Measurements from ENCODE around the gene TMEM132A. TPM values are rescaled to one million over a fixed set of nuclear protein-coding genes. Genes with fewer than 3 reads are reported as not detected.
"Not testable (repeated sequence)": the region's sequence is repeated elsewhere in the genome, so short reads cannot be mapped to it uniquely, and the experiment has no call there.

TMEM132A gene
- total RNA-seq, 1 experiment from 2014 or later = 28.6 TPM

GRCh38 chr11:60960405-60960804, 36.1 kb downstream of the TMEM132A start:
- no peak for DNase-seq (ENCODE audit: low spot score)

- DNase-seq (ENCODE audit: low spot score) = no peak
These were observed 40.5 kb downstream of the TMEM132A start for GRCh38 chr11:60964801-60965200.

DNA sequence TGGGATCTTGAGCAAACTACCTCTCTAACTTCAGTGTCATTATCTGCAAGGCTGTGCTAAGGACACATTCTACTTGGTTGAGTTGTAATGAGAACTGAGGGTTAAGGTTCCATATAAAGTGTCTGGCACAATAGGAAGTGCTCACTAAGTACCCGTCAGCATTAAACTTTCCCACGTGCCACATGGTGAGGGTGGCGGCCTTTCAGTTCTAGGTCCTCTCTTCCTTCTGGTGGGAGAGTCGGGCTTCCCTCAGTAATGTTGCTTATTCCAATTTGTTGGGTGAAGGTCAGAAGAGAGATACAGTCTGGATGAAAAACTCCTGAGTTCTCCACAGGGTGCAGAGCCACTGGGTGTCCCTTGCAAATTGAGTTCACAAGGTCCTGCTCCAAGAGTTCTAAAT, 42.6 kb downstream of the TMEM132A start:
- DNase-seq (ENCODE audit: low spot score) = no peak

DNA sequence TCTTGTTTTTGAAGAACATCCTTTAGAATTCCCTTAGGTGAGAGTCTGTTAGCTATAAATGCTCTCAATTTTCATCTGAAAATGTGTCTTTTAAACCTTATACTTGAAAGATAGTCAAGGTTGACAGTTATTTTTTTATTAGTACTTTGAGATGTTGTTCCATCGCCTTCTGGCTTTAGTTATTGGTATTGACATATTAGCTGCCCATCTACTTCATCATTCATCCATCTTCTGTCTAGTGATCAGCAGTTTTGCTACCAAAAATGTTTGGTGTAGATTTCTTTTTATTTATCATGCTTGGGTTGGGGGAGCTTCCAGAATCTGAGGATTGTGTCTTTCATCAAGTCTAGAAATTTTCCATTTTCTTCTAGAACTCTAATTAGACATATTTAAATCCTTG, 44.0 kb downstream of the TMEM132A start:
- no peak for DNase-seq (ENCODE audit: low spot score)

GRCh38 chr11:60970369-60970774, 46.1 kb downstream of the TMEM132A start:
- DNase-seq (ENCODE audit: low spot score) = no peak

- DNase-seq (ENCODE audit: low spot score) = no peak
These were observed 46.6 kb downstream of the TMEM132A start for GRCh38 chr11:60970890-60971289.

DNA sequence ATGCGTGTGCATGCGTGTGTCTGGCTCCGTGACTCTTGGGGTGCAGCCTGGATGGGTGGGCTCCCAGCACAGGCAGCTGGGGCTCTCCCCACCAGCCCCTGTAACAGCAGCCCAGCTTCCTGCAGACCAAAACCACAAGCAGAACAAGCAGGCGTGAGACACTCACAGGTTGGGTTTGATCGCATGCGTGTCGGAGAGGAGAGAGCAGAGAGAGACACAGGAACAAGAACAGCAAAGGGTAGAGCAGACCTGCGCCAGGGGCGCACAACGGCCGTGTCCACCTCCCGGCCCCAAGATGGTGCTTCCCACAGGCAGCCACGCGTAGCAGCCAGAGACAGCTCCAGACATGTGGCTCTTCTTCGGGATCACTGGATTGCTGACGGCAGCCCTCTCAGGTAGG, 47.3 kb downstream of the TMEM132A start, which contains the start of gene CD6:
TSS of gene CD6 (plus strand) at position 161 of the 400 bp plus-strand sequence. CDS start at position 347, 186 bp downstream.
- DNase-seq (ENCODE audit: low spot score) = no peak

DNA sequence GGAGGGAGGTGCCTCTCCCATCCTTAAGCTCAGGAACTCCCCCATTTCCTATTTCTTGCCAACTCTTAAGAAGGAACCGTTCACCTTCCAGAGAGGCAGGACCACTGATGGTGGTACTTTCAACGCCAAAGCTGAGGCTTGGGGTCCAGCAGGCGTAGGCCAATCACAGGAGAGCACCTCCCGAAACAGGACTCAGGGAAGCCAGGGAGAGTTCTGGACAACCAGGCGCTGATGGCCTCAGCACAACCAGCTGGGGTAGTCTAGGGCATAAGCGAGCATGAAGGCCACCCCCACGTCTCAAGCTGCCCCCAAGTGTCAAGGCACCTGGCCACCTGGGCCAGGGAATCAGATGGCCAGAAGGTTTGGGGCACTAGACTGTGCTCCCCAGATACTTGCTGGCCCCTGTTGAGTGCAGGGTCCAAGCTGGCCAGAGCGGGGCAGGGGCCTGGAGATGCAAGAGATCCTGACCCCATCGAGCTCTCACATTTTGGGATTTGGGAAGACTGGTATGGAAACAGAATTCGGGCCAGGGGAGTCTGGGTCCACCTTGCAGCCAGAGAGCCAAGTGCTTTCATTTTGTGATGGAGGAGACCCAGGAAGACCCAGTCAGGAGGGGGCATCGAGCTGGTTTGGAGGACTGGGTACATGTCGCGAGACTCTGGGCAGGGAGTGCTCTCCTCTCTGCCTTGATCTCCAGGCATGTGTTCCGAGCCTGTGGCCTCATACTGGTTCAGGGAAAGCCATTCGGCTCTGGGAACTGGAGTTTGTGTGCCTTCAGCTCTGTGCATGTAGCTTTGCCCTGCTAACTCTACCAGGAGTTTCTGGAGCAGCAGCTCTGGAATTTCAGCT, 48.1 kb downstream of the TMEM132A start:
- no peak for DNase-seq (ENCODE audit: low spot score)

DNA sequence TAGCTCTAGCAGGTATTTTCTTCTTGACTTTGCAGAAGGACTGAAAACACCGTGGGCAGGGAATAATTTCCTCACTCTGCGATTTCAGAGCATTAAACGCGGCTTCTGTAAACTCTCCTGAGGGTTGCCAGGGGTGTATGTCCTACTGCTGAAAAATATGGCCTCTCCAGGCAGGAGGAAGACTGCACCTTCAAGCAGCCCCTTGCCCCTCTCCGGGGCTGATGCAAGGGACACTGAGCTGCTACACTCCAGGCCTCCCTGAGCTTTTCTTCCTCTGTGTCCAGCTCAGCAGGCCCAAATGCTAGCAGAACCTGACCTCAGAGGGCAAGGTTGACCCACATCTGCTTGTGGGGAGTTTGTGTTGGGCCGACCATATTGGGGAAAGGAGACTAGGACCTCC, 49.4 kb downstream of the TMEM132A start:
- DNase-seq (ENCODE audit: low spot score) = no peak

DNA sequence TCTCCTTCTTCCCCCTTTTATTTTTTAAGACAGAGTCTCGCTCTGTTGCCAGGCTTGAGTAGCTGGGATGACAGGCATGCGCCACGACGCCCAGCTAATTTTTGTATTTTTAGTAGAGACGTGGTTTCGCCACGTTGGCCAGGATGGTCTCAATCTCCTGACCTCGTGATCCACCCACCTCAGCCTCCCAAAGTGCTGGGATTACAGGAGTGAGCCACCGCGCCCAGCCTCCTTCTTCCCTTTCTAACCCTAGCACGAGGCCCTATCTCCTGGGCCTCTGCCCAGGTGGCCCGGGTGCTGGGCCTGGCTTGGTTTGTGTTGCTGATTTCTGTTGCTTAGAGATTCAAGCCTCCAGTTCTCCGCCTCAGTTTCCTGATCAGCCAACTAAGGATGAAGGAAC, 50.1 kb downstream of the TMEM132A start:
- not testable (repeated sequence) for DNase-seq (ENCODE audit: low spot score)

DNA sequence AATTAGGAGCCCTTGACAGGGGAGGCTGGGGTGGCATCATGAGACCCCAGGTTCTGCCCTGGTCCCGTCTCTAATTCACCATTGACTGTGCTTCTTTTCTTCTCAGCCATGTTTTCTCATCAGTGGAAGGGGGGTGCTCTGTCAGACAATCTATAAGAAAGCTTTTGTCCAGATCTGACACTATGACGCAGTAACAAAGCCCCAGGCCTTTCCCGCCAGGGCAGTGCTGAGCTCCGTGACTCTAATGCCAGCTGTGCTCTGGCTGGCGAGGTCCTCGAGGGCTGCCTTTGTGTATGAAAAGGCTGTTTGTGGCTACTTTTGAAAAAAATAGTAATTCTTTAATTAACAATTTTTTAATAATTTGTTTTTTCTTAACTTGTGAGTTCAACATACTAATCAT, 50.5 kb downstream of the TMEM132A start:
- DNase-seq (ENCODE audit: low spot score) = no peak

- no peak for DNase-seq (ENCODE audit: low spot score)
These were observed 53.0 kb downstream of the TMEM132A start for GRCh38 chr11:60977224-60977623.

DNA sequence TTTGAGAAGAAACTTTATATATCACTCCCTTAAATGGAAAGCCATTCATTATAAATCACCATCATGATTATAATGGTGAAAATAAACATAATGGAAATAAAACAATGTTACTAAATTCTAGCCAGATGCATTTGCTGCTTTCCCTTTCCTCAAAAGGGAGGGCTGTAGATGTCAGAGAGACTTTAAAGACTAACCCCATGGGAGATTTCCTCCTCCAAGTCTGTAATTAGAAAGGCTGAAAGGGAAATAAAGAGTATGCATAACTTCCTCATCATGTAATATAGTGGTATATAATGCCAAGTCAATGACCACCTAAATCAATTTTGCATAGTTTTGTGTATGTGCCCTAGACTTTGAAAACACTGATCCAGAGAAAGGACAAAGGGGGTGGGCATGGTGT, 53.6 kb downstream of the TMEM132A start:
- DNase-seq (ENCODE audit: low spot score) = no peak

DNA sequence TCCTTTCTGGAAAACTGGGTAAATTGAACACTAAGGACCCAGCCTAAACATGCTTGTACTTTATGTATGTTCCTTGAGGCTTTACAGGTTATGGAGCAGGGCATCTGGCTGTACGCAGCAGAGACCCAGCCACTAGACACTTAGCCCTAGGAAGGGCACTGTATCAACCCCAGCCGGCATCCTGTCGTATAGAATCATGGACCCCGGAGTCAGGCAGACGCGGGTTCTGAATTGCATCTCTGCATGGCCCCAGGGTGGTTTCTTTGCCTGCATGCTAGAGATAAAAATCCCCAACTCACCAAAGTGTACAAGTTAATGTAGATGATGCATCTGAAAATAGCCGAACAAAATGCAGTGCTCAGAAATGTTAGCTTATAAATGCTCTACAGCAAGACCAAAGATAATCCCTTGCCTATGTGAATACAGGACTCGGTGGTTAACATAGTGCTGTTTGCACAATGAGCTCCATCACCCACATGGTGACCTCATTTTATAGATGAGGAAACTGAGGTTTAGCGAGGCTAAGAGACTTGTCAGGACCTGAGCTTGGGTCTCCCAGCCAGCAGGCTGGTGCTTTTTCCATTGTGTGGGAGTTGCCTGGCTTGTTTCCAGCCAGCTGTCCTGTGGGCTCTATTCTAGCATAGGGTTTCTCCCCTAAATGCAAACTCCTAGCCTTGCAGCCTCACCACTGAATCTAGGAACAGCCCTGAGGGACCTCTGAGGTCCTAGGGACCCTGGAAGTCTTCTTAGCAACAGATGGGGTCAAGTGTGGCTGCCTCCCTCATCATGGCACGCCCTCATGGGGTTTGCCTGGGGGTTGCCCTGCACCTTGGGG, 54.5 kb downstream of the TMEM132A start:
- no peak for DNase-seq (ENCODE audit: low spot score)

GRCh38 chr11:60981515-60981914, 57.3 kb downstream of the TMEM132A start:
- DNase-seq (ENCODE audit: low spot score) = no peak

DNA sequence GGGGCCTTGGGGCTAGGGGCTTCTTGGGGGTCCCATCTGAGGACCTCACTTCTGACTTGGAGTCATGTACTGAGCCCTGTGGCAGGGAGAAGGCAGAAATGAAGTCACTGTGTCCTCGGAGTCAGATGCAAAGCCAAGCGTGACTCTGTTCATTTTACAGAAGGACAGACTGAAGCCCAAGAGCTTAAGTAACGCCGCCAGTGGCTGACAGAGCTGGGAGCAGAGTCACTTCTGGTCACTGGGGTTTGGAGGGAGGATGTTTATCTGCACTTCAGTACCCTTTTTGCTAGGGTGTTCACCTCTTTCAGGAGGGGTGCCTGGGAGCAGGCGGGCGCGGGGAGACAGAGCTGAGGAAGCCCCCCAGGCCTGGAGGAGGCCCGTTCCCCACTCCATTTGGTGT, 57.9 kb downstream of the TMEM132A start:
- DNase-seq (ENCODE audit: low spot score) = no peak

DNA sequence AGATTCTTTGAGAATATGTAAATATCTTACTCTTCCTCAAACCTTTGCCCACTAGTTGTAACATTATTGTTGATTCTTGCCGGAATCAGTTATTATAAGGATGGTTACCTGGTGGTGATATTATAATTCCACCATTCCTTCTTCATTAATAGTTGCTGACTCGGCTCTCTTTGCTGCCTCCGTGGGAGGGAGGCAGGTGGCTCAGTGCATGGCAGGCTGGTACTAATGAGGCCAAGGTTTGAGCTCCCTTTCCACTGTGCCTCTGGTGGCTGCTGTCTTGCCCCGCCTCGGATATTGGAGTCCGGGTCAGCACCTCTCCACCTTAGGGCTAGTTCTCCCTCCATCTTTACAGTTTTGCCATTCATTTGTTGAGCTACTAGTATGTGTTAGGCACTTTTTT, 59.9 kb downstream of the TMEM132A start:
- DNase-seq (ENCODE audit: low spot score) = no peak

- no peak for DNase-seq (ENCODE audit: low spot score)
These were observed 60.4 kb downstream of the TMEM132A start for GRCh38 chr11:60984636-60985035.

DNA sequence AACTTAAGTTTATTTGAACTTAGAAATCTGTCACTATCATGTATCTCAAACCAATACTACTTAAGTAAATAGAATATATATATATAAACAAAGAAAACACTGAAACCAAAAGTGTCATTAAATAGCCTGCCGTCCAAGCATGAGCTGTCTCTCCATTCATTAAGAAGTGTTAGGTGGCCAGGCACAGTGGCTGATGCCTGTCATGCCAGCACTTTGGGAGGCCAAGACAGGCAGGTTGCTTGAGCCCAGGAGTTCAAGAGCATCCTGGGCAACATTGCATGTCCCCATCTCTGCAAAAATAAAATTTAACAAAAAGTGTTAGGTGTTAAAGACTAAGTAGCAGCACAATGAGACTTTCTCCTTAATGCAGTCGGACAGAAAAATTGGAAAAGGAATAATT, 61.2 kb downstream of the TMEM132A start:
- no peak for DNase-seq (ENCODE audit: low spot score)

- DNase-seq (ENCODE audit: low spot score) = peak; percentile 16
These were observed 62.0 kb downstream of the TMEM132A start for GRCh38 chr11:60985991-60986915.

All from H4 (cell line).